ENCODE measurements around the gene BEND6. TPM values are rescaled to one million over a fixed set of nuclear protein-coding genes. Genes with fewer than 3 reads are reported as not detected.
A peak's percentile ranks its signal among the peaks of the same experiment; 100 is the strongest.
"Not testable (repeated sequence)": the region's sequence is repeated elsewhere in the genome, so short reads cannot be mapped to it uniquely, and the experiment has no call there.

BEND6 gene
- total RNA-seq, 1 experiment from 2014 or later, result 8.0 TPM

GRCh38 chr6:57044568-57044967, 89.7 kb downstream of the BEND6 start:
- ATAC-seq (no peak), DNase-seq (ENCODE audit: low read depth, low spot score) (no peak)
- POLR2A ChIA-PET, result no interaction called here
- CTCF ChIA-PET, result no interaction called here
- peaks cover 6% of the 10 kb centered on the region for H3K4me1 ChIP-seq (ENCODE audit: control insufficient read depth, insufficient read depth, low read length)
- H3K4me3 ChIP-seq (ENCODE audit: low read depth in 2 of 2, low read length in 2 of 2), result no peak overlapping the region
- H3K9me3 ChIP-seq (ENCODE audit: control insufficient read depth, insufficient read depth, low read depth, low read length), result no peaks in the 10 kb centered on the region
- in situ Hi-C loops (cut with HindIII; ENCODE audit: low pct_unique_long_range_greater_than_20kb, low sequenced_read_pairs), result no loop called here
- H3K27me3 ChIP-seq (ENCODE audit: control insufficient read depth, insufficient read depth, low read length), result no peaks in the 10 kb centered on the region
- no TSS peak for BruUV-seq (replicated peaks)
- no peak for TF ChIP-seq CTCF (IDR thresholded peaks at IDR 0.05)
- no peak for TF ChIP-seq SIN3A (IDR thresholded peaks at IDR 0.05; ENCODE audit: borderline replicate concordance, insufficient read depth, low read depth, low read length)
- no peak for TF ChIP-seq REST (IDR thresholded peaks at IDR 0.05; ENCODE audit: insufficient read depth in 1 of 2, low read depth in 2 of 2, low read length in 1 of 2)
- TF ChIP-seq TCF7L2 (IDR thresholded peaks at IDR 0.05; ENCODE audit: low read depth, low read length), result no peak
- TF ChIP-seq POLR2AphosphoS5 (IDR thresholded peaks at IDR 0.05; ENCODE audit: low read depth, low read length), result no peak
- no peak overlapping the region for H3K27ac ChIP-seq (ENCODE audit: low read length)
- H3K36me3 ChIP-seq (ENCODE audit: control insufficient read depth, insufficient read depth, low read length), result peaks cover 5% of the 10 kb centered on the region; the same call in 1 of the 2 replicates
- intact Hi-C loops (cut with micrococcal nuclease; ENCODE audit: unreplicated experiment), result no loop called here

- Histone ChIP-seq H3K27ac (ENCODE audit: low read length) (peak within 1 kb of the TSS; percentile 23), H3K36me3 (ENCODE audit: control insufficient read depth, insufficient read depth, low read length) (peaks cover 13% of the 10 kb centered on the region), H3K4me3 (ENCODE audit: low read depth in 2 of 2, low read length in 2 of 2) (peak within 1 kb of the TSS; percentile 61 to 84)
- DNase-seq (ENCODE audit: low read depth, low spot score) (peak; percentile 32), ATAC-seq (peak; percentile 100)
- POLR2A ChIA-PET; H3K9me3 ChIP-seq (ENCODE audit: control insufficient read depth, insufficient read depth, low read depth, low read length); BruUV-seq (replicated peaks); in situ Hi-C loops (cut with HindIII; ENCODE audit: low pct_unique_long_range_greater_than_20kb, low sequenced_read_pairs); H3K27me3 ChIP-seq (ENCODE audit: control insufficient read depth, insufficient read depth, low read length); intact Hi-C loops (cut with micrococcal nuclease; ENCODE audit: unreplicated experiment); H3K4me1 ChIP-seq (ENCODE audit: control insufficient read depth, insufficient read depth, low read length): not testable (repeated sequence)
- TF ChIP-seq POLR2AphosphoS5 (IDR thresholded peaks at IDR 0.05; ENCODE audit: low read depth, low read length) (peak; percentile 75), TCF7L2 (IDR thresholded peaks at IDR 0.05; ENCODE audit: low read depth, low read length) (peak; percentile 78)
- CTCF ChIA-PET, result interaction anchor here (1.2 kb wide), 2 partner anchors 91 to 142 kb away, joined by 3 to 4 read pairs; partner anchors contain the start of gene BEND6
Observed at GRCh38 chr6:57046332-57047256, 91.7 kb downstream of the BEND6 start, which contains the start of gene KIAA1586. Gene KIAA1586 (plus strand): TSS chr6:57046693. CDS start chr6:57046756, 63 bp downstream.

- H3K27ac ChIP-seq (ENCODE audit: low read length); CTCF ChIA-PET; H3K4me3 ChIP-seq (ENCODE audit: low read depth in 2 of 2, low read length in 2 of 2); H3K9me3 ChIP-seq (ENCODE audit: control insufficient read depth, insufficient read depth, low read depth, low read length); DNase-seq (ENCODE audit: low read depth, low spot score); H3K27me3 ChIP-seq (ENCODE audit: control insufficient read depth, insufficient read depth, low read length); ATAC-seq; in situ Hi-C loops (cut with HindIII; ENCODE audit: low pct_unique_long_range_greater_than_20kb, low sequenced_read_pairs); H3K4me1 ChIP-seq (ENCODE audit: control insufficient read depth, insufficient read depth, low read length); intact Hi-C loops (cut with micrococcal nuclease; ENCODE audit: unreplicated experiment); BruUV-seq (replicated peaks); POLR2A ChIA-PET: not testable (repeated sequence)
- peaks cover 19% of the 10 kb centered on the region for H3K36me3 ChIP-seq (ENCODE audit: control insufficient read depth, insufficient read depth, low read length)
Observed at GRCh38 chr6:57047257-57047585, 92.3 kb downstream of the BEND6 start.

GRCh38 chr6:57047859-57048258, 93.0 kb downstream of the BEND6 start:
- intact Hi-C loops (cut with micrococcal nuclease; ENCODE audit: unreplicated experiment); in situ Hi-C loops (cut with HindIII; ENCODE audit: low pct_unique_long_range_greater_than_20kb, low sequenced_read_pairs); H3K27ac ChIP-seq (ENCODE audit: low read length); H3K4me1 ChIP-seq (ENCODE audit: control insufficient read depth, insufficient read depth, low read length); H3K27me3 ChIP-seq (ENCODE audit: control insufficient read depth, insufficient read depth, low read length); H3K9me3 ChIP-seq (ENCODE audit: control insufficient read depth, insufficient read depth, low read depth, low read length); DNase-seq (ENCODE audit: low read depth, low spot score); ATAC-seq; POLR2A ChIA-PET; CTCF ChIA-PET: not testable (repeated sequence)
- Histone ChIP-seq H3K4me3 (ENCODE audit: low read depth in 2 of 2, low read length in 2 of 2) (peak overlapping the region; percentile 1 to 15; a peak in 1 of 4 replicates), H3K36me3 (ENCODE audit: control insufficient read depth, insufficient read depth, low read length) (peaks cover 26% of the 10 kb centered on the region)
- TSS peak; percentile 64 for BruUV-seq (replicated peaks)
